GM18870 (cell line): ENCODE results near the gene HHIP.

Source experiments
- ATAC-seq: cut with Tn5 transposase; IDR thresholded peaks from one replicate; pipeline ENCODE4 v1.9.1; 2021; ENCODE audit warnings: moderate library complexity; ENCODE audit not compliant: unreplicated experiment

Gene HHIP

DNA sequence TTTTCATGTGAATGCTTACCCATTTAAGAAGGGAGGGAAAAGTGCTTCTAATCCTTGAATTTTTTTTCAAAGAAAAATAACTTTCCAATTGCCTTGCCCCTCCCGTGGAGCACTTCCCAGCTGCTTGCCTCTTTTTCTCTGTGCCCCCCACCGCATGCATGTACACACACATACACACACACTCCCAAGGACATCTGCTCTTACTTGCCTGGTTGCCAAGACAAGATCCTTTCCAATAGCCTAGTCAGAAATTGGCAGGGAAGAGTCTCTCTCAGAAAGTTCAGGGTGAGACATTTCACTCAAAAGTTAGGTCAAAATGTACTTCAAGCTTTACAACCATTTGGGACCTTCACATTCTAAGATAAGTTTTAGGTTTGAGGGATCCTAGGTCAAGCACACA lies 10.9 kb downstream of the HHIP start:
- ATAC-seq: no peak

- no peak for ATAC-seq
Measured at GRCh38 chr4:144658015-144658567, 12.1 kb downstream of the HHIP start.

GRCh38 chr4:144658903-144659302 lies 12.9 kb downstream of the HHIP start:
- no peak for ATAC-seq

- ATAC-seq: no peak
Measured at GRCh38 chr4:144659447-144659846, 13.5 kb downstream of the HHIP start.

DNA sequence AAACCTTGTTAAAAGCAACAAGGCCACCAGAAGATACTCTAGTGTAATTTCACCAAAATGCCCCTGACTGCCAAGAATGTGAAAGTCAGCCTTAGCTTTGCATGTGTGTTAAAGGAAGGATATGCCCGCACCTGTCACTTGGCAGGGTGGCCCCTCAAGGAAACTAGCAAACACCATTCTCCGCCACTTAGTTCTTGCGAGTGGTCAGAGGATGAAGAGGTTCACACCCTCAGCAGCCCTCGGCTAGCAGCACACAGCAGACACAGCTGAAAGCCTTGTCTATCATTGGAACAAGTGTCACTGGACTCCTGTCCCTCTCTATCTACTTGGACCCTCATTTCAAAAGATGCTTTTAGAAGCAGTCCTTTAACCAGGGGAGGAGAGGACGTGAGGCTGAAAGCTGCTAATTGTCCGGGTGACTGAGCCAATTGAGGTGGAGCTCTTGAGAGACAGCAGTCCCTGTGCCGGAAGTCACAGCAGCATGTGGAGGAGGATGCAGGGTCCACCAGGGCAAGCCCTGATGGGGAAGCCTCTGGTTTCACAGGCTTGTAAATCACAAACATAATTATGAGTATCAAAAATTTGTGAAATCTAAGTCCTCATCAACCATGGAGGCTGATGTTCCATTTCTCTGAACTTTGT lies 18.0 kb downstream of the HHIP start:
- ATAC-seq: no peak

GRCh38 chr4:144666539-144667175 lies 20.7 kb downstream of the HHIP start:
- ATAC-seq: no peak

GRCh38 chr4:144667500-144667899 lies 21.5 kb downstream of the HHIP start:
- no peak for ATAC-seq

DNA sequence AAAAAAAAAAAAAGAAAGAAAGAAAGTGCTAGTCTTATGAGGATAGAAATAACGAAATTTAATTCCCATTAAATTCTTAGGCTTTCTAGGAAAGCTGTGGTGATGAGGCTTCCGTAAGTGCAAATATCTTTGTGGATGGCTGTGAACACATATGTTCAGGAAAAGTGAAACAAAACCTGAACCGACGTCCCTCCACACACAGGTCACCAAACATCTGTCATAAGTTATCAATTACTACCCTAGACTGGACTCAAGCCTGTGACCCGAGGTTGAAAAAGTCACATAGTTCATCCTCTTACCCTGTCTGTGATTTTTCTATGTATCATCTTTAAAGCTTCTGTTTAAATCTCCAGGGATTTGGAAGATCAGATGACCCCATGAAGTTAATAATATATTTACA lies 24.8 kb downstream of the HHIP start:
- ATAC-seq: no peak

GRCh38 chr4:144674711-144675110 lies 28.8 kb downstream of the HHIP start:
- no peak for ATAC-seq

GRCh38 chr4:144681806-144682205 lies 35.9 kb downstream of the HHIP start:
- no peak for ATAC-seq

DNA sequence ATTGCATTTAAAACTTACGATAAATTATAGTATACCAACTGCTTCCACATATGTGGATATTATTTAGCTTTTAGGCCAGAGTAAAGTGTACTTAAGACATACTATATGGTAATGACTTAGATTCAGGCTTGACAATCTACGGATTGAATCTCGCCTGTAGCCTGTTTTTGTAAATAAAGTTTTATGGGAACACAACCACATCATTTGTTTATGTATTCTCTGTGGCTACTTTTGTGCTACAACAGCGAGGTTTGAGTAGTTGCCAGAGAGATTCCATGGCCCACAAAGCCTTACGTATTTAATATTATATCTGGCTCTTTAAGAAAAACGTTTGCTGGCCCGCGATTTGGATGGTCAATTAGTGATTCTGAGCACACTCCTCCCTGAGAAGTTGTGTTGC lies 37.6 kb downstream of the HHIP start:
- ATAC-seq: no peak

DNA sequence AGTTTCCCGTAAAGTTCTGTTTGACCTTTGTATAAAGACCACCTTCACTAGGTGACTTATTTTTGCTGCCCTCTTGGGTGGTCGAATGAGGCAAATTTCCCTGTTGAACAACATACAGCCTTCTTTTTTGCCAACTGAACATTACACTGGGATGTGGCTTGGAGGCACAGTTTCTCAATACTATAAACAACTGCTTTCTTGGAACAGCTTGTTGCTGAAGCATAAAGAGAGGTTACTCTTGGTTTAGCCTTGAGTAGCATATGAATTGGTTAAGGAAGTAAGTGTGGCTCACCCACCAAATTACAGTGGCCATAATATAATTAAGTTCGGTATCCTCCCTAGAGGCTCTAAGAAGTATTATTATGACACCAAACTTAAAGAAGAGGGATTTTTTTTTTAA lies 40.0 kb downstream of the HHIP start:
- ATAC-seq: no peak

DNA sequence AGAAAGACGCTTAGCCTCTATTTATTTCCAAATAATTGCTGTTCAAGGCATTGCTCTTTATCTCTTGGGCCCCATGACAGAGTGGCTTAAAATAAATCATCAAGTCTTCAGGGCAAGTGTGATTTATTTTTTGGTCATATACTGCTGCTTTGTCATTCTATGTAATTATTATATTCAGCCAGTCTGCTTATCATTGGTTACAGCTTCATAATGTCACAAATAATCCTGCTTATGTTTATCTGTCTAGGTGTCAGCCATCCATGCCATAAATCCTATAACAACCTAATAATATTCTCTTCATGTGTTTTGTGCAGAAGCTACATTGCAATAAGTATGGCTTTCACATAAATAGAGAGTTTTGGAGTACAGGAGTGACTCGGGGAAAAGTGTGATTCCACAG lies 41.0 kb downstream of the HHIP start:
- ATAC-seq: no peak

DNA sequence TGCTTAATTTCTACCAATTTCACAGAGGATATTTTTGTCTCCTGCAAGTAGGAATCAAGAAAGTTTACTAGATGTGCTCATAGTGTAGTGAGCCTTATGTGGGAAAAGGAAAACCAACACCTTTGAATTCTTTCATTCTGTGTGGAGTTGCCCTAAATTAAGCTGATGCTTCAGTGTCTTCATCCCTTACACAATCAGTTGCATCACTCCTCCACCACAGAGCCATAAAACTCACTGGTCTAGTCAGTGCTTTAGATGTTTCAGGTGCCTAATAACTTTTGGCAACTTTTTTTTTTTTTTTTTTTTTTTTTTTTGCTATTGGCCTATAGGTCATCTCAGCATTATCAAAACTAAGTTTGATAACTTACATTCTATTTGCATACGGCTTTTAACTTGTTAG lies 41.5 kb downstream of the HHIP start:
- no peak for ATAC-seq

DNA sequence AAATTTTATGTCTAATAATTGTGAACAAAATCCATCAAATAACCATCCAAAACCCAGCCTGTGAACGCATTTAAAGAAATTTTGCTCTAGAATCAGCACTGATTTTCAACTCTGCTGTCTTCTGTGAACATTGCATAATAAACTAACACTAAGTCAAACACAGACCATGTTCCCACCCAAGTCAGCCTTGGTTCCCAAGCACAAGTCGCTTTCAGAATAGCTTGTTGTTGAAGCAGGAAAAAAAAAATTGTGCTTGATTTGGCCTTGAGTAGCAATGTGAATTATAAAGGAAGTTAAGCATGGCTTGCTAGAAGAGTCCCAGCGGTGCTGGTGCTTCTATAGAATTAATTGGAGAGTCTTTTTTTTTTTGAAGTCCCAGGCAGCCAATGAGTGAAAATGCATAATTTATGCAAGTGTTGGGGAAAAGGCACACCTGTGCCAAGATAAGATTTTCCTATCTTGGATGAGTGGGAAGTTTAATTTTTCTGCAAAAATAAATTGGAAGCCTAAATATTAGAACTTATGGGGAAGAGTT lies 42.1 kb downstream of the HHIP start:
- no peak for ATAC-seq

DNA sequence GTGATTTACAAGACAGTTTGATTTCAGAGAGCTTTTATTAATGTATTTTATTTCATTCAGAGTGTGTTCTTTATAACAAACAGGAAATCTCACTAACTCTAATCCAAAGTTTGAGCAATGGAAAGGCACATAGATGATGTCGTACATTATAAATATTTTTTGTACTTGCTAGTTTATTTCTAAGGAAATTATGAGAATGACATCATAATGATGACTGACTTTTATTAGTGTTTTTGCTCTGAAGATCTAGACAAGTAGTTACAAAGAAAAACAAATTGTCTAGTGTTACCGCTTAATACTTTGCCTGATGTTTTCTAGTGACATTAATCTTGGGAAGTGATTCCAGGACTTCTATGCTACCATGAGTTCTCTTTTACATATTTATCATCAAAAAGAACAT lies 43.2 kb downstream of the HHIP start:
- no peak for ATAC-seq

- no peak for ATAC-seq
Measured at GRCh38 chr4:144695721-144696120, 49.8 kb downstream of the HHIP start.

DNA sequence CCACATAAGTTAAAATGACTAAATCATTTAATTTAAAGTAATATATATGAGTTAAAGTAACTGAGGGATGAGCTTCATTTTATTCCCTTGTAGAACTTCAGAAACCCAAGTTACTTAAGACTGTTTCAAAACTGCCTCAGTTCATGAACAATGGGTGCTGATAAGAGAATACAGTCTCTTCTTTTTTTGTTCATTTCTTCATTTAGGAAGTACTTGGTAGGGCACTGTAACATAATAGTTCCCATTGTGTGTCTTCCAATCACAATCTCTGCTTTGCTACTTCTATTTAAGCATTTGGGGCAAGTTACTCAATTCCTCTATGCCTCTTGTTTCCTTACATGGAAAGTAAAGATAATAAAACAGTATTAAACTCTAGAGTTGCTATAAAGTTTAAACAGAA lies 50.4 kb downstream of the HHIP start:
- no peak for ATAC-seq

DNA sequence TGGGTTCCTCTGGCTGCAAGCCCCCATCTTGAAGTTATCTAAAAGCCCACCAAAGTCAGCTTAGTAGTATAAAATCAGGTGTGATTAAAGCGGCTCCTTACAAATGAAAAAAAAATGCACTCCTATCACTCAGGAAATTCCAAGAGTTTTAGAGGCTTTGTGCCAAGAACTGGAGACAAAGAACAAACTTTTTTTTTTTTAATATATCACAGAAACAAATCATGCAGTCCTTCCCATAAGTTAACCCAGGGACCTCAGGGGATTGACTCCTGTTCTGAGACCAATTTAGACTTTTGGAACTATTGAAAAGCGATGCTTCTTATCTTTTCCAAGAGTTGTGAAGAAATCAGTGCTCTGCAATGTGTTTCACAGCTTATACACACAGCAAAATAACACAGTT lies 53.6 kb downstream of the HHIP start:
- ATAC-seq: no peak

DNA sequence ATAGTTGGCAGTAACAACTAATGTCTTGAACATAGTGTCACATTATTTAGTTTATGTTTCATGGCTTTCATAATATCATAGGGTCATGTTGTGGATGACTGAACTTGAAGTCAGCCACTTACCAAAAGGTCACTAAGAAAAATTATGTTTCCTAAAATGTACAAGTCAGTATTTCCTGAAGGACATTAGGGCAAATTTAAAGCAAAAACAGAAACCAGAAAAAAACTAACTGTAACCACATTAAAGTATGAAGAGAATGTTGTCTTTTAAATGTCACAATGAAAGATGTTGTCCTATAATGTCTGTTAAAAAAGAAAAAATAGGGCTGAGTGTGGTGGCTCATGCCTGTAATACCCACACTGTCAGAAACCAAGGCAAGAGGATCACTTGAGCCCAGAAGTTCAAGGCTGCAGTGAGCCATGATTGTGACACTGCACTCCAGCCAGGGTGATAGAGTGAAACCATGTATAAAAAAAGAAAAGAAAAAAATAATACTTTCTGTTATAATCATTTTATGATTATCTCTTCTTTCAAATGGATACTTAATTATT lies 55.8 kb downstream of the HHIP start:
- no peak for ATAC-seq

GRCh38 chr4:144703494-144703893 lies 57.5 kb downstream of the HHIP start:
- no peak for ATAC-seq
